Measurements from ENCODE around the gene ZNF581.

The ZNF581 gene

GRCh38 chr19:55623561-55623960 lies 19.9 kb upstream of the ZNF581 start:
- Histone ChIP-seq H2AFZ (ENCODE audit: low read length) (no peak overlapping the region), H3K79me2 (ENCODE audit: insufficient read depth, low read length) (no peaks in the 10 kb centered on the region), H3K9me2 (ENCODE audit: low read depth, low read length) (no peaks in the 10 kb centered on the region), H3K4me1 (ENCODE audit: insufficient read depth, low read length, severe bottlenecking) (peaks cover 12% of the 10 kb centered on the region), H3K36me3 (ENCODE audit: insufficient read depth, low read length) (no peaks in the 10 kb centered on the region), H3K4me3 (ENCODE audit: low read depth, low read length, poor library complexity, severe bottlenecking) (peak overlapping the region; percentile 45), H3F3A (ENCODE audit: insufficient read depth, low read length) (no peaks in the 10 kb centered on the region), H3K9me3 (ENCODE audit: low read length) (no peaks in the 10 kb centered on the region), H4K20me1 (ENCODE audit: insufficient read depth, low read length) (no peaks in the 10 kb centered on the region), H3K9ac (ENCODE audit: low read length) (no peak overlapping the region), H3K27ac (ENCODE audit: low read depth, low read length, poor library complexity, severe bottlenecking) (no peak overlapping the region), H3K4me2 (ENCODE audit: low read length) (peak overlapping the region; percentile 31), H3K27me3 (ENCODE audit: insufficient read depth, low read length) (no peaks in the 10 kb centered on the region)
- TF ChIP-seq EZH2 (IDR thresholded peaks at IDR 0.05; ENCODE audit: borderline replicate concordance, low read length) (no peak), CTCF (IDR thresholded peaks at IDR 0.05; ENCODE audit: low read length) (no peak)

GRCh38 chr19:55624109-55625003 lies 19.1 kb upstream of the ZNF581 start, which contains the start of gene ZNF784:
TSS of gene ZNF784 (minus strand) at chr19:55624566. CDS start at chr19:55624561, 5 bp downstream.
- TF ChIP-seq CTCF (IDR thresholded peaks at IDR 0.05; ENCODE audit: low read length) (no peak), EZH2 (IDR thresholded peaks at IDR 0.05; ENCODE audit: borderline replicate concordance, low read length) (no peak)
- H3K79me2 ChIP-seq (ENCODE audit: insufficient read depth, low read length): no peaks in the 10 kb centered on the region
- no peak within 1 kb of the TSS for H2AFZ ChIP-seq (ENCODE audit: low read length)

GRCh38 chr19:55625004-55625326 lies 18.5 kb upstream of the ZNF581 start:
- peaks cover 12% of the 10 kb centered on the region for H3K4me1 ChIP-seq (ENCODE audit: insufficient read depth, low read length, severe bottlenecking)
- no peaks in the 10 kb centered on the region for H3K9me2 ChIP-seq (ENCODE audit: low read depth, low read length)
- TF ChIP-seq CTCF (IDR thresholded peaks at IDR 0.05; ENCODE audit: low read length): no peak
- TF ChIP-seq EZH2 (IDR thresholded peaks at IDR 0.05; ENCODE audit: borderline replicate concordance, low read length): no peak
- H3K9ac ChIP-seq (ENCODE audit: low read length): peak overlapping the region; percentile 45; the same call in 1 of the 2 replicates
- H3F3A ChIP-seq (ENCODE audit: insufficient read depth, low read length): no peaks in the 10 kb centered on the region
- no peak overlapping the region for H2AFZ ChIP-seq (ENCODE audit: low read length)
- H3K27me3 ChIP-seq (ENCODE audit: insufficient read depth, low read length): no peaks in the 10 kb centered on the region
- no peaks in the 10 kb centered on the region for H3K79me2 ChIP-seq (ENCODE audit: insufficient read depth, low read length)
- H4K20me1 ChIP-seq (ENCODE audit: insufficient read depth, low read length): no peaks in the 10 kb centered on the region
- H3K36me3 ChIP-seq (ENCODE audit: insufficient read depth, low read length): no peaks in the 10 kb centered on the region
- H3K4me3 ChIP-seq (ENCODE audit: low read depth, low read length, poor library complexity, severe bottlenecking): peak overlapping the region; percentile 59
- H3K4me2 ChIP-seq (ENCODE audit: low read length): peak overlapping the region; percentile 73
- no peak overlapping the region for H3K27ac ChIP-seq (ENCODE audit: low read depth, low read length, poor library complexity, severe bottlenecking)
- H3K9me3 ChIP-seq (ENCODE audit: low read length): no peaks in the 10 kb centered on the region

More at GRCh38 chr19:55624109-55625003, 19.1 kb upstream of the ZNF581 start, which contains the start of gene ZNF784:
- H3F3A ChIP-seq (ENCODE audit: insufficient read depth, low read length): no peaks in the 10 kb centered on the region
- peak within 1 kb of the TSS; percentile 63 for H3K9ac ChIP-seq (ENCODE audit: low read length)
- H3K36me3 ChIP-seq (ENCODE audit: insufficient read depth, low read length): no peaks in the 10 kb centered on the region
- no peaks in the 10 kb centered on the region for H3K9me2 ChIP-seq (ENCODE audit: low read depth, low read length)
- no peaks in the 10 kb centered on the region for H3K27me3 ChIP-seq (ENCODE audit: insufficient read depth, low read length)
- H3K4me1 ChIP-seq (ENCODE audit: insufficient read depth, low read length, severe bottlenecking): peaks cover 12% of the 10 kb centered on the region
- H3K27ac ChIP-seq (ENCODE audit: low read depth, low read length, poor library complexity, severe bottlenecking): peak within 1 kb of the TSS; percentile 69
- no peaks in the 10 kb centered on the region for H3K9me3 ChIP-seq (ENCODE audit: low read length)
- H3K4me3 ChIP-seq (ENCODE audit: low read depth, low read length, poor library complexity, severe bottlenecking): peak within 1 kb of the TSS; percentile 59
- no peaks in the 10 kb centered on the region for H4K20me1 ChIP-seq (ENCODE audit: insufficient read depth, low read length)
- H3K4me2 ChIP-seq (ENCODE audit: low read length): peak within 1 kb of the TSS; percentile 73
